Endothelial cell of umbilical vein (primary cell): ENCODE data around the gene SWT1. TPM values are rescaled to one million over a fixed set of nuclear protein-coding genes. Genes with fewer than 3 reads are reported as not detected.

ENCODE experiments used
- BruUV-seq: library from RNA; stranded (reverse); fragments of 400-500 nt; replicated peaks from 2 replicates; lab custom pipeline; 2021; lab: Mats Ljungman, UMichigan
- CTCF ChIA-PET: fragments of 300-600, 350-600 bp; sonication (Branson Sonifier 250); formaldehyde crosslinking; loops from one replicate; lab custom pipeline; 2021; ENCODE audit warnings: antibody characterized with exemption, inconsistent platforms; lab: Charles Lee
- POLR2A ChIA-PET: fragments of 300-600, 350-600 bp; sonication (Branson Sonifier 250); formaldehyde crosslinking; loops from one replicate; lab custom pipeline; 2021; ENCODE audit warnings: antibody characterized with exemption, inconsistent platforms; lab: Charles Lee
- DNase-seq: peaks from one replicate; pipeline ENCODE4 v3.0.0-alpha.2; 2011; ENCODE audit warnings: low read depth, low spot score
- FAIRE-seq: peaks from 2 replicates; lab custom pipeline; 2011; peaks lifted over from hg19 to GRCh38; lab: Jason Lieb, UNC
- H2AFZ ChIP-seq: 2 replicates; pipeline ENCODE4 v1.6.0; 2012; ENCODE audit warnings: low read depth, low read length, control low read depth, inconsistent platforms
- H3K27ac ChIP-seq: 2 replicates; pipeline ENCODE4 v1.5.1; 2011; ENCODE audit warnings: low read depth, mild to moderate bottlenecking, control low read depth, low read length, moderate library complexity; ENCODE audit not compliant: insufficient read depth
- H3K27me3 ChIP-seq, 2 experiments: 2 replicates each; pipeline versions ENCODE4 v1.6.0 to v1.6.1; 2011; ENCODE audit warnings: low read length in 2 of 2, mixed read lengths in 1 of 2; ENCODE audit not compliant: control insufficient read depth in 2 of 2, insufficient read depth in 2 of 2
- H3K36me3 ChIP-seq, 2 experiments: 2 replicates in 1 of 2; 3 replicates in 1 of 2; pipeline ENCODE4 v1.5.1; 2011; ENCODE audit warnings: low read length in 2 of 2, mild to moderate bottlenecking in 1 of 2, moderate library complexity in 1 of 2; ENCODE audit not compliant: control insufficient read depth in 2 of 2, insufficient read depth in 2 of 2; ENCODE audit errors: extremely low read depth in 1 of 2
- H3K4me1 ChIP-seq: 3 replicates; pipeline ENCODE4 v1.5.1; 2011; ENCODE audit warnings: mild to moderate bottlenecking, low read length; ENCODE audit not compliant: control insufficient read depth, insufficient read depth; ENCODE audit errors: extremely low read depth
- H3K4me2 ChIP-seq: 2 replicates; pipeline ENCODE4 v1.6.1; 2011; ENCODE audit warnings: low read length, control low read depth, mixed read lengths; ENCODE audit not compliant: insufficient read depth
- H3K4me3 ChIP-seq, 3 experiments: fragments of 200-600 bp in 1 of 3; sonication (generic), shearing (Covaris generic) in 1 of 3; replicated peaks in 1 of 3; 2 replicates each; pipeline ENCODE4 v1.5.1; 2011 to 2016; ENCODE audit warnings: control low read depth in 3 of 3, low read length in 3 of 3, mild to moderate bottlenecking in 2 of 3, inconsistent platforms in 1 of 3, low read depth in 1 of 3, moderate library complexity in 1 of 3; ENCODE audit not compliant: insufficient read depth in 1 of 3
- H3K79me2 ChIP-seq: 2 replicates; pipeline ENCODE4 v1.6.0; 2012; ENCODE audit warnings: low read length, inconsistent platforms; ENCODE audit not compliant: control insufficient read depth, insufficient read depth
- H3K9ac ChIP-seq: replicated peaks from 2 replicates; pipeline ENCODE3; 2011; ENCODE audit warnings: low read length, control low read depth; ENCODE audit not compliant: insufficient read depth; ENCODE audit errors: extremely low read depth
- H3K9me1 ChIP-seq: replicated peaks from 3 replicates; pipeline ENCODE4 v1.6.0; 2011; ENCODE audit warnings: mild to moderate bottlenecking, low read length; ENCODE audit not compliant: control insufficient read depth, insufficient read depth; ENCODE audit errors: extremely low read depth
- H3K9me3 ChIP-seq: replicated peaks from 2 replicates; pipeline ENCODE4 v1.5.1; 2012; ENCODE audit warnings: low read length, inconsistent platforms; ENCODE audit not compliant: control insufficient read depth, insufficient read depth
- H4K20me1 ChIP-seq: replicated peaks from 2 replicates; pipeline ENCODE3; 2011; ENCODE audit warnings: mild to moderate bottlenecking, low read length; ENCODE audit not compliant: control insufficient read depth, insufficient read depth; ENCODE audit errors: extremely low read depth
- CTCF ChIP-seq, 2 donors: IDR thresholded peaks; 1 replicate in 1 of 2; 2 replicates in 1 of 2; pipeline ENCODE4 v1.5.1; 2011; ENCODE audit warnings: low read length in 2 of 2, mild to moderate bottlenecking in 2 of 2, moderate library complexity in 2 of 2, control low read depth in 1 of 2, inconsistent platforms in 1 of 2, low read depth in 1 of 2; ENCODE audit not compliant: insufficient read depth in 1 of 2; ENCODE audit errors: extremely low read depth in 1 of 2
- EZH2 ChIP-seq: IDR thresholded peaks from 2 replicates; pipeline ENCODE4 v1.6.1; 2012; ENCODE audit warnings: borderline replicate concordance, low read depth, mild to moderate bottlenecking, moderate library complexity, low read length, inconsistent platforms; ENCODE audit not compliant: severe bottlenecking
- FOS ChIP-seq: IDR thresholded peaks from 2 replicates; pipeline ENCODE4 v1.6.1; 2011; ENCODE audit warnings: mild to moderate bottlenecking, low read length, moderate library complexity, borderline replicate concordance; ENCODE audit not compliant: insufficient read depth
- GATA2 ChIP-seq: IDR thresholded peaks from 2 replicates; pipeline ENCODE4 v1.7.0; 2011; ENCODE audit warnings: low read depth, mild to moderate bottlenecking, moderate library complexity, mixed read lengths, low read length; ENCODE audit not compliant: insufficient read length, insufficient read depth
- JUN ChIP-seq: IDR thresholded peaks from 2 replicates; pipeline ENCODE4 v1.6.1; 2011; ENCODE audit warnings: borderline replicate concordance, low read depth; ENCODE audit not compliant: insufficient read length, insufficient read depth
- MYC ChIP-seq: IDR thresholded peaks from one replicate; pipeline ENCODE4 v1.6.1; 2011; ENCODE audit warnings: mild to moderate bottlenecking, low read depth, low read length
- POLR2A ChIP-seq: IDR thresholded peaks from 2 replicates; pipeline ENCODE4 v1.6.1; 2012; ENCODE audit warnings: low read depth, mild to moderate bottlenecking, control low read depth, low read length
- POLR2AphosphoS5 ChIP-seq: IDR thresholded peaks from 2 replicates; pipeline ENCODE4 v1.6.1; 2012; ENCODE audit warnings: low read depth, mild to moderate bottlenecking, control low read depth, low read length, moderate library complexity; ENCODE audit not compliant: insufficient read depth
- dilution Hi-C: fragments of 300-500 bp; cut with MboI; formaldehyde crosslinking; loops from one replicate; pipeline ENCODE4 v1.15.0; 2019; ENCODE audit warnings: low sequenced_read_pairs; ENCODE audit not compliant: extremely low pct_ligation_motif_present
- intact Hi-C: fragments of 100-400 bp; cut with micrococcal nuclease; formaldehyde crosslinking; loops from one replicate; pipeline ENCODE4 v1.10.0; 2022
- polyA plus RNA-seq, 4 experiments: library from polyadenylated mRNA; depleted of rRNA in 3 of 4; stranded (reverse) in 3 of 4; unstranded in 1 of 4; fragments of >200 nt; gene quantifications; 2 replicates each; pipeline versions ENCODE4 v1.2.1 to v1.2.3, GENCODE V29; 2011 to 2012; ENCODE audit warnings: missing spikeins in 1 of 4
- total RNA-seq: library from RNA; stranded (reverse); gene quantifications from 2 replicates; pipeline ENCODE4 v1.2.3, GENCODE V29; 2021
- TF ChIP-seq, protein P1 (sequence below): IDR thresholded peaks from 2 replicates; pipeline ENCODE4 v1.6.1; 2011; ENCODE audit not compliant: insufficient read depth, insufficient read length

The SWT1 gene
- total and polyA plus RNA-seq, 2 donors (not counting 3 experiments of a cell fraction or from before 2014, with no cell fraction given), result 1.0 to 4.3 TPM

GRCh38 chr1:185263780-185264179, 106.8 kb downstream of the SWT1 start:
- H3K36me3 ChIP-seq, result no peaks in the 10 kb centered on the region
- no peak overlapping the region for H3K27ac ChIP-seq
- H3K4me3 ChIP-seq, result no peak overlapping the region
- H3K4me1 ChIP-seq, result peaks cover 9% of the 10 kb centered on the region
- FAIRE-seq (no peak), DNase-seq (no peak)
- TF ChIP-seq POLR2AphosphoS5 (no peak), JUN (no peak), MYC (no peak), EZH2 (no peak), GATA2 (no peak), FOS (no peak)
- TF ChIP-seq, protein P1, sequence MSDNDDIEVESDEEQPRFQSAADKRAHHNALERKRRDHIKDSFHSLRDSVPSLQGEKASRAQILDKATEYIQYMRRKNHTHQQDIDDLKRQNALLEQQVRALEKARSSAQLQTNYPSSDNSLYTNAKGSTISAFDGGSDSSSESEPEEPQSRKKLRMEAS, result no peak
- H3K9me1 ChIP-seq, result no peaks in the 10 kb centered on the region
- CTCF ChIA-PET, result interaction anchor here (1.7 to 1.9 kb wide), 2 partner anchors 11 to 27 kb away, joined by 4 read pairs; no protein-coding TSS in a partner anchor
- H3K9me3 ChIP-seq, result no peaks in the 10 kb centered on the region
- no peak overlapping the region for H3K4me2 ChIP-seq
- intact Hi-C loops (no loop called here), dilution Hi-C loops (no loop called here)
- POLR2A ChIA-PET, result no interaction called here
- no peaks in the 10 kb centered on the region for H3K79me2 ChIP-seq
- BruUV-seq, result no TSS peak
- no peak overlapping the region for H2AFZ ChIP-seq
- H3K9ac ChIP-seq, result no peak overlapping the region
- H3K27me3 ChIP-seq, result no peaks in the 10 kb centered on the region
- no peaks in the 10 kb centered on the region for H4K20me1 ChIP-seq

- intact Hi-C loops, result no loop called here
- Histone ChIP-seq H2AFZ (no peak overlapping the region), H3K4me3 (no peak overlapping the region), H4K20me1 (no peaks in the 10 kb centered on the region), H3K27me3 (no peaks in the 10 kb centered on the region), H3K4me2 (no peak overlapping the region), H3K79me2 (no peaks in the 10 kb centered on the region), H3K9me3 (no peaks in the 10 kb centered on the region), H3K9ac (no peak overlapping the region), H3K27ac (no peak overlapping the region), H3K9me1 (no peaks in the 10 kb centered on the region), H3K4me1 (peaks cover 6% of the 10 kb centered on the region), H3K36me3 (no peaks in the 10 kb centered on the region)
- dilution Hi-C loops, result no loop called here
- BruUV-seq, result no TSS peak
- TF ChIP-seq POLR2A (no peak), MYC (no peak), GATA2 (no peak), JUN (no peak), EZH2 (no peak), FOS (no peak), CTCF (IDR thresholded peaks at IDR 0.05; ENCODE audit: extremely low read depth in 1 of 2, insufficient read depth in 1 of 2, low read depth in 1 of 2, low read length in 2 of 2) (no peak), POLR2AphosphoS5 (no peak)
- TF ChIP-seq, protein P1, result no peak
- FAIRE-seq, result no peak
- DNase-seq, result no peak
- CTCF ChIA-PET, result interaction anchor here (1.2 to 1.7 kb wide), 3 partner anchors 26 to 331 kb away, joined by 3 to 5 read pairs (median 4); no protein-coding TSS in a partner anchor
- POLR2A ChIA-PET, result no interaction called here
Observed at GRCh38 chr1:185265314-185265713, 108.3 kb downstream of the SWT1 start.
